HCT116 (cell line): Measurements from ENCODE around the gene NBEAL2. TPM values are rescaled to one million over a fixed set of nuclear protein-coding genes. Genes with fewer than 3 reads are reported as not detected.

Experiments
- ATAC-seq: fragments of 200-7000 bp; cut with Tn5 transposase; 2 replicates; pipeline ENCODE4 v1.9.1; 2020; ENCODE audit warnings: mild to moderate bottlenecking, moderate library complexity
- BruUV-seq: library from RNA; stranded (reverse); fragments of 400-500 nt; replicated peaks from 2 replicates; lab custom pipeline; 2021; lab: Mats Ljungman, UMichigan
- CTCF ChIA-PET: fragments of 300-600 bp; sonication (Branson Sonifier 250); formaldehyde crosslinking; loops from one replicate; lab custom pipeline; 2021; ENCODE audit warnings: antibody characterized with exemption; lab: Charles Lee
- POLR2A ChIA-PET: fragments of 300-600, 350-600 bp; sonication (Branson Sonifier 250); formaldehyde crosslinking; loops from one replicate; lab custom pipeline; 2021; ENCODE audit warnings: antibody characterized with exemption; lab: Charles Lee
- RAD21 ChIA-PET, 2 experiments: fragments of 300-600 bp; sonication (Branson Sonifier 250); formaldehyde crosslinking; loops; one replicate each; lab custom pipeline; 2023; ENCODE audit warnings: low total read pairs in 2 of 2; ENCODE audit not compliant: uncharacterized antibody in 2 of 2, unreplicated experiment in 2 of 2, low non-redundant PET in 1 of 2; lab: Charles Lee
- DNase-seq: peaks from one replicate; pipeline ENCODE4 v3.0.0-alpha.2; 2010; ENCODE audit warnings: low read depth, low spot score
- H2AFZ ChIP-seq: fragments of 200-600 bp; shearing (Covaris generic), sonication (generic); 2 replicates; pipeline ENCODE4 v1.6.1; 2017; ENCODE audit warnings: low read depth, mixed run types, mixed read lengths, antibody characterized with exemption, low read length; ENCODE audit not compliant: poor library complexity, severe bottlenecking
- H3K27ac ChIP-seq: 2 replicates; pipeline ENCODE4 v1.5.1; 2012; ENCODE audit warnings: low read depth, low read length
- H3K27me3 ChIP-seq: fragments of 200-600 bp; sonication (generic); 2 replicates; pipeline ENCODE4 v1.6.1; 2016; ENCODE audit warnings: mixed run types, low read length, mixed read lengths; ENCODE audit not compliant: insufficient read depth
- H3K36me3 ChIP-seq, 2 experiments: fragments of 200-500 bp in 1 of 2; fragments of 200-600 bp in 1 of 2; sonication (Bioruptor generic) in 1 of 2; sonication (generic) in 1 of 2; 2 replicates each; pipeline versions ENCODE4 v1.5.1 to v1.6.1; 2014 to 2016; ENCODE audit warnings: low read length in 2 of 2, inconsistent platforms in 1 of 2, mixed read lengths in 1 of 2, mixed run types in 1 of 2; ENCODE audit not compliant: insufficient read depth in 2 of 2, control insufficient read depth in 1 of 2
- H3K4me1 ChIP-seq, 2 experiments: fragments of 200-600 bp in 1 of 2; sonication (generic) in 1 of 2; 2 replicates each; pipeline versions ENCODE4 v1.5.1 to v1.6.1; 2012 to 2017; ENCODE audit warnings: low read length in 2 of 2, inconsistent platforms in 1 of 2, mild to moderate bottlenecking in 1 of 2, mixed read lengths in 1 of 2, mixed run types in 1 of 2, moderate library complexity in 1 of 2; ENCODE audit not compliant: insufficient read depth in 2 of 2, control insufficient read depth in 1 of 2
- H3K4me2 ChIP-seq: fragments of 200-600 bp; sonication (generic); 2 replicates; pipeline ENCODE4 v1.6.1; 2017; ENCODE audit warnings: mixed run types, low read length, mixed read lengths
- H3K4me3 ChIP-seq, 2 experiments: fragments of 200-600 bp in 1 of 2; sonication (generic) in 1 of 2; replicated peaks in 1 of 2; 2 replicates each; pipeline ENCODE4 v1.5.1; 2011 to 2016; ENCODE audit warnings: low read length in 2 of 2, control low read depth in 1 of 2, low read depth in 1 of 2, mild to moderate bottlenecking in 1 of 2, mixed read lengths in 1 of 2, mixed run types in 1 of 2
- H3K79me2 ChIP-seq: fragments of 200-600 bp; sonication (generic); 2 replicates; pipeline ENCODE4 v1.6.1; 2017; ENCODE audit warnings: mild to moderate bottlenecking, mixed run types, low read length, moderate library complexity, mixed read lengths; ENCODE audit not compliant: insufficient read depth
- H3K9ac ChIP-seq: fragments of 200-600 bp; sonication (generic); 2 replicates; pipeline ENCODE4 v1.6.1; 2016; ENCODE audit warnings: low read length, mixed read lengths
- H3K9me2 ChIP-seq: fragments of 200-600 bp; sonication (generic), shearing (Covaris generic); 2 replicates; pipeline ENCODE4 v1.6.1; 2017; ENCODE audit warnings: mixed run types, mild to moderate bottlenecking, moderate library complexity; ENCODE audit not compliant: insufficient read depth
- H3K9me3 ChIP-seq, 2 experiments: fragments of 200-500 bp in 1 of 2; fragments of 200-600 bp in 1 of 2; sonication (Bioruptor generic) in 1 of 2; sonication (generic) in 1 of 2; 2 replicates each; pipeline ENCODE4 v1.6.1; 2014 to 2017; ENCODE audit warnings: low read length in 2 of 2, mixed read lengths in 2 of 2, inconsistent platforms in 1 of 2, low read depth in 1 of 2, mild to moderate bottlenecking in 1 of 2, mixed run types in 1 of 2, moderate library complexity in 1 of 2; ENCODE audit not compliant: control insufficient read depth in 1 of 2, insufficient read depth in 1 of 2
- H4K20me1 ChIP-seq: fragments of 200-600 bp; sonication (generic), shearing (Covaris generic); 2 replicates; pipeline ENCODE4 v1.6.1; 2017; ENCODE audit warnings: mixed run types, mild to moderate bottlenecking, moderate library complexity; ENCODE audit not compliant: insufficient read depth
- ATF3 ChIP-seq: IDR thresholded peaks from 2 replicates; pipeline ENCODE4 v1.6.1; 2012
- CBX3 ChIP-seq: IDR thresholded peaks from 2 replicates; pipeline ENCODE4 v1.6.1; 2012; ENCODE audit warnings: low read depth
- CEBPB ChIP-seq: IDR thresholded peaks from 2 replicates; pipeline ENCODE4 v1.6.1; 2012; ENCODE audit warnings: low read depth
- FOSL1 ChIP-seq: IDR thresholded peaks from 2 replicates; pipeline ENCODE4 v1.6.1; 2012; ENCODE audit warnings: low read depth
- POLR2A ChIP-seq: IDR thresholded peaks from 2 replicates; pipeline ENCODE4 v1.7.0; 2011; ENCODE audit warnings: borderline replicate concordance; ENCODE audit not compliant: insufficient read depth, insufficient read length; ENCODE audit errors: extremely low read depth
- POLR2AphosphoS5 ChIP-seq: IDR thresholded peaks from 2 replicates; pipeline ENCODE4 v1.6.1; 2011; ENCODE audit warnings: mild to moderate bottlenecking, low read depth, low read length, moderate library complexity
- RAD21 ChIP-seq: IDR thresholded peaks from 2 replicates; pipeline ENCODE4 v1.6.1; 2012; ENCODE audit warnings: low read depth, mild to moderate bottlenecking
- SIN3A ChIP-seq: IDR thresholded peaks from 2 replicates; pipeline ENCODE4 v1.6.1; 2012; ENCODE audit warnings: low read depth
- SP1 ChIP-seq: IDR thresholded peaks from 2 replicates; pipeline ENCODE4 v1.6.1; 2012; ENCODE audit warnings: low read depth
- YY1 ChIP-seq: IDR thresholded peaks from 2 replicates; pipeline ENCODE4 v1.6.1; 2011; ENCODE audit warnings: low read length, low read depth, moderate library complexity, mild to moderate bottlenecking; ENCODE audit not compliant: insufficient replicate concordance; ENCODE audit errors: extremely low read depth
- ZFX ChIP-seq: fragments of 450-650 bp; IDR thresholded peaks from 2 replicates; pipeline ENCODE4 v1.6.1; 2017
- intact Hi-C: fragments of 100-400 bp; cut with micrococcal nuclease; formaldehyde crosslinking; loops from 2 replicates; pipeline ENCODE4 v1.10.0; 2022
- total RNA-seq: library from RNA; stranded (reverse); gene quantifications from one replicate; pipeline ENCODE4 v1.2.1, GENCODE V29; 2021; ENCODE audit not compliant: unreplicated experiment
- TF ChIP-seq, protein P1 (sequence below): IDR thresholded peaks from 2 replicates; pipeline ENCODE4 v1.6.1; 2012; ENCODE audit warnings: low read depth
- TF ChIP-seq, protein P2 (sequence below): IDR thresholded peaks from 2 replicates; pipeline ENCODE4 v1.6.1; 2011; ENCODE audit warnings: mild to moderate bottlenecking, low read length, moderate library complexity; ENCODE audit not compliant: insufficient replicate concordance; ENCODE audit errors: extremely low read depth
- TF ChIP-seq, protein P3 (sequence below): IDR thresholded peaks from 2 replicates; pipeline ENCODE4 v1.6.1; 2012

The NBEAL2 gene
- total RNA-seq, 1 experiment from 2014 or later, result 72.9 TPM

DNA sequence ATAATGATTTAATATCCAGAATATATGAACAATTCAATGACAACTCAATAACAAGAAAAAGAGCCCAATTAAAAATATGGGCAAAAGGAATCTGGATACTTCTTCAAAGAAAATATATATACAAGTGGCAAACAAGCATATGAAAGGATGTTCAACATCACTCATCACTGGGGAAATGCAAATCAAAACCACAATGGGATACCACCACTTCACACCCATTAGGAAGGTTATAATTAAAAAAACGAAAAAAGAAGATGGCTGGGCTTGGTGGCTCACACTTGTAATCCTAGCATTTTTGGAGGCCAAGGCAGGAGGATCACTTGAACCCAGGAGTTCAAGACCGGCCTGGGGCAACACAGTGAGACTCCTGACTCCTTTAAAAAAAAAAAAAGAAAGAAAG is 7.1 kb upstream of the NBEAL2 start:
- BruUV-seq, result TSS peak; percentile 16
- ChIA-PET CTCF (no interaction called here), POLR2A (interaction anchor here (1.0 kb wide), 1 partner anchor 25 kb away, joined by 4 read pairs; no protein-coding TSS in a partner anchor)
- Histone ChIP-seq H3K9ac (no peak overlapping the region), H3K27me3 (no peaks in the 10 kb centered on the region), H3K9me3 (no peaks in the 10 kb centered on the region), H3K4me3 (no peak overlapping the region)
- TF ChIP-seq POLR2A, result no peak
- TF ChIP-seq POLR2AphosphoS5, result no peak
- no peak for TF ChIP-seq ZFX
- no peak for TF ChIP-seq SIN3A
- TF ChIP-seq, protein P1, sequence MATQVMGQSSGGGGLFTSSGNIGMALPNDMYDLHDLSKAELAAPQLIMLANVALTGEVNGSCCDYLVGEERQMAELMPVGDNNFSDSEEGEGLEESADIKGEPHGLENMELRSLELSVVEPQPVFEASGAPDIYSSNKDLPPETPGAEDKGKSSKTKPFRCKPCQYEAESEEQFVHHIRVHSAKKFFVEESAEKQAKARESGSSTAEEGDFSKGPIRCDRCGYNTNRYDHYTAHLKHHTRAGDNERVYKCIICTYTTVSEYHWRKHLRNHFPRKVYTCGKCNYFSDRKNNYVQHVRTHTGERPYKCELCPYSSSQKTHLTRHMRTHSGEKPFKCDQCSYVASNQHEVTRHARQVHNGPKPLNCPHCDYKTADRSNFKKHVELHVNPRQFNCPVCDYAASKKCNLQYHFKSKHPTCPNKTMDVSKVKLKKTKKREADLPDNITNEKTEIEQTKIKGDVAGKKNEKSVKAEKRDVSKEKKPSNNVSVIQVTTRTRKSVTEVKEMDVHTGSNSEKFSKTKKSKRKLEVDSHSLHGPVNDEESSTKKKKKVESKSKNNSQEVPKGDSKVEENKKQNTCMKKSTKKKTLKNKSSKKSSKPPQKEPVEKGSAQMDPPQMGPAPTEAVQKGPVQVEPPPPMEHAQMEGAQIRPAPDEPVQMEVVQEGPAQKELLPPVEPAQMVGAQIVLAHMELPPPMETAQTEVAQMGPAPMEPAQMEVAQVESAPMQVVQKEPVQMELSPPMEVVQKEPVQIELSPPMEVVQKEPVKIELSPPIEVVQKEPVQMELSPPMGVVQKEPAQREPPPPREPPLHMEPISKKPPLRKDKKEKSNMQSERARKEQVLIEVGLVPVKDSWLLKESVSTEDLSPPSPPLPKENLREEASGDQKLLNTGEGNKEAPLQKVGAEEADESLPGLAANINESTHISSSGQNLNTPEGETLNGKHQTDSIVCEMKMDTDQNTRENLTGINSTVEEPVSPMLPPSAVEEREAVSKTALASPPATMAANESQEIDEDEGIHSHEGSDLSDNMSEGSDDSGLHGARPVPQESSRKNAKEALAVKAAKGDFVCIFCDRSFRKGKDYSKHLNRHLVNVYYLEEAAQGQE, result no peak
- TF ChIP-seq SP1, result no peak
- no peak for TF ChIP-seq FOSL1
- TF ChIP-seq ATF3, result no peak
- TF ChIP-seq, protein P2, sequence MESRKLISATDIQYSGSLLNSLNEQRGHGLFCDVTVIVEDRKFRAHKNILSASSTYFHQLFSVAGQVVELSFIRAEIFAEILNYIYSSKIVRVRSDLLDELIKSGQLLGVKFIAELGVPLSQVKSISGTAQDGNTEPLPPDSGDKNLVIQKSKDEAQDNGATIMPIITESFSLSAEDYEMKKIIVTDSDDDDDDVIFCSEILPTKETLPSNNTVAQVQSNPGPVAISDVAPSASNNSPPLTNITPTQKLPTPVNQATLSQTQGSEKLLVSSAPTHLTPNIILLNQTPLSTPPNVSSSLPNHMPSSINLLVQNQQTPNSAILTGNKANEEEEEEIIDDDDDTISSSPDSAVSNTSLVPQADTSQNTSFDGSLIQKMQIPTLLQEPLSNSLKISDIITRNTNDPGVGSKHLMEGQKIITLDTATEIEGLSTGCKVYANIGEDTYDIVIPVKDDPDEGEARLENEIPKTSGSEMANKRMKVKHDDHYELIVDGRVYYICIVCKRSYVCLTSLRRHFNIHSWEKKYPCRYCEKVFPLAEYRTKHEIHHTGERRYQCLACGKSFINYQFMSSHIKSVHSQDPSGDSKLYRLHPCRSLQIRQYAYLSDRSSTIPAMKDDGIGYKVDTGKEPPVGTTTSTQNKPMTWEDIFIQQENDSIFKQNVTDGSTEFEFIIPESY, result no peak
- TF ChIP-seq YY1, result no peak
- no peak for TF ChIP-seq CEBPB
- TF ChIP-seq RAD21, result no peak
- TF ChIP-seq, protein P3, sequence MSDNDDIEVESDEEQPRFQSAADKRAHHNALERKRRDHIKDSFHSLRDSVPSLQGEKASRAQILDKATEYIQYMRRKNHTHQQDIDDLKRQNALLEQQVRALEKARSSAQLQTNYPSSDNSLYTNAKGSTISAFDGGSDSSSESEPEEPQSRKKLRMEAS, result no peak
- TF ChIP-seq CBX3, result no peak
- TF ChIP-seq, all 23 proteins: peak for 0
- H3K4me2 ChIP-seq, result no peak overlapping the region
- H3K79me2 ChIP-seq, result peaks cover 91% of the 10 kb centered on the region
- no peak overlapping the region for H3K27ac ChIP-seq
- ATAC-seq (no peak), DNase-seq (no peak)
- intact Hi-C loops, result no loop called here
- peaks cover 0 to 14% of the 10 kb centered on the region in 2 experiments; a peak in 1 of 4 replicates for H3K36me3 ChIP-seq
- peaks cover 28% of the 10 kb centered on the region; the same call in 1 of the 2 replicates for H4K20me1 ChIP-seq
- H2AFZ ChIP-seq, result no peak overlapping the region
- peaks cover 3 to 19% of the 10 kb centered on the region in 2 experiments for H3K4me1 ChIP-seq
- no peaks in the 10 kb centered on the region for H3K9me2 ChIP-seq
- RAD21 ChIA-PET, result no interaction called here
